ENCODE measurements around the gene MRPS27. TPM values are rescaled to one million over a fixed set of nuclear protein-coding genes. Genes with fewer than 3 reads are reported as not detected.
A peak's percentile ranks its signal among the peaks of the same experiment; 100 is the strongest.

The MRPS27 gene
- total RNA-seq, 1 donor from 2014 or later = 54.7 TPM

DNA sequence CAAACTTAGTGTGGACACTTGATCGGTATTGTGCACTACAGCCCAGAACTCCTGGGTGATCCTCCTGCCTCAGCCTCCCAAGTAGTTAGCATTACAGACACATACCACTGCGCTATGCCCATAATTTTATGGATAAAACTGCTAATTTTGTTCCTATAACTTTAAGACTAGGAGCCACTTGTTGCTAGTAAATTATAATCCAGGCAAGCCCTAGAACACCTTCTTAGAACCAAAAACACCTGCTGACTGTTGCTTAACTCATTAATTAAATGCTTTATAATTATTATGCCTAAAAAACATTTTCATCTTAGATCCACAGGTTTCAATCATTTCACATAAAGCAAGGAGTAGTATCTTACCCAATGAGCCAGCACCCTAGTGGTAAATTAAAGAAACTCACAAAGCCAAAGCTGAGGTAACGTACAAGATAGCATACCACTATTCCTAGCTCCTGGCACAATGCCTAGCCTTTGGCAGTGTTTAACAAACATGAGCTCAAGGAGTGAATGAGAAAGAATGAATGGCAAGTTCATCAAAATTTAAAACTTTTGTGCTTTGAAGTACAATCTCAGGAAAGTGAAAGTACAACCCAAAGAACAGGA lies 5.4 kb downstream of the MRPS27 start:
- Mint-ChIP-seq H3K9me3 (ENCODE audit: low read depth) (no peaks in the 10 kb centered on the region), H3K27ac (no peak overlapping the region), H3K36me3 (ENCODE audit: insufficient read depth) (peaks cover 8% of the 10 kb centered on the region), H3K4me1 (ENCODE audit: low read depth) (no peaks in the 10 kb centered on the region), H3K4me3 (ENCODE audit: low read depth) (no peak overlapping the region), H3K27me3 (no peaks in the 10 kb centered on the region)
- TF ChIP-seq, protein P1, sequence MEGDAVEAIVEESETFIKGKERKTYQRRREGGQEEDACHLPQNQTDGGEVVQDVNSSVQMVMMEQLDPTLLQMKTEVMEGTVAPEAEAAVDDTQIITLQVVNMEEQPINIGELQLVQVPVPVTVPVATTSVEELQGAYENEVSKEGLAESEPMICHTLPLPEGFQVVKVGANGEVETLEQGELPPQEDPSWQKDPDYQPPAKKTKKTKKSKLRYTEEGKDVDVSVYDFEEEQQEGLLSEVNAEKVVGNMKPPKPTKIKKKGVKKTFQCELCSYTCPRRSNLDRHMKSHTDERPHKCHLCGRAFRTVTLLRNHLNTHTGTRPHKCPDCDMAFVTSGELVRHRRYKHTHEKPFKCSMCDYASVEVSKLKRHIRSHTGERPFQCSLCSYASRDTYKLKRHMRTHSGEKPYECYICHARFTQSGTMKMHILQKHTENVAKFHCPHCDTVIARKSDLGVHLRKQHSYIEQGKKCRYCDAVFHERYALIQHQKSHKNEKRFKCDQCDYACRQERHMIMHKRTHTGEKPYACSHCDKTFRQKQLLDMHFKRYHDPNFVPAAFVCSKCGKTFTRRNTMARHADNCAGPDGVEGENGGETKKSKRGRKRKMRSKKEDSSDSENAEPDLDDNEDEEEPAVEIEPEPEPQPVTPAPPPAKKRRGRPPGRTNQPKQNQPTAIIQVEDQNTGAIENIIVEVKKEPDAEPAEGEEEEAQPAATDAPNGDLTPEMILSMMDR (IDR thresholded peaks at IDR 0.05; ENCODE audit: unreplicated experiment) = no peak
- no peak for DNase-seq (ENCODE audit: low spot score, unreplicated experiment)

DNA sequence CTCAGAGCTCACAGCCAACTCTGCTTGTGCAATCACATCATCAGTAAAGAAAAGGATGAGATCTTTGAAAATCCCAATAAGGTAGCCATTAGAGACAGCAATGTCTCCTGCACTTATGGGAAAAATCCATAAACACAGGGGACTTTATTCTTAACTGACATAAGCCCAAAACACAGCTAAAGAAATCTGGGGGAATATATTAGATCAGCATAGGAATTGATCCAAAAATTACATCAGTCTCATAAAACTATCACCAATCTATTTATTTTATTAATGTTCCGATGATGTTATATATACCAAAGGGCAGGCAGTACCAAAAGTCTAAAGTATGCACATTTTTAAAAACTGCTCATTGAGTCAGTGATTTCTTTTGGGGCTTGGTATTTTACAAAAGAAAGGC lies 6.9 kb downstream of the MRPS27 start:
- no peak overlapping the region for H3K4me3 Mint-ChIP-seq (ENCODE audit: low read depth)
- TF ChIP-seq, protein P1 (IDR thresholded peaks at IDR 0.05; ENCODE audit: unreplicated experiment) = no peak
- H3K27me3 Mint-ChIP-seq = no peaks in the 10 kb centered on the region
- no peaks in the 10 kb centered on the region for H3K9me3 Mint-ChIP-seq (ENCODE audit: low read depth)
- no peak overlapping the region for H3K27ac Mint-ChIP-seq
- H3K4me1 Mint-ChIP-seq (ENCODE audit: low read depth) = peaks cover 2% of the 10 kb centered on the region
- H3K36me3 Mint-ChIP-seq (ENCODE audit: insufficient read depth) = peaks cover 8% of the 10 kb centered on the region
- DNase-seq (ENCODE audit: low spot score, unreplicated experiment) = no peak

DNA sequence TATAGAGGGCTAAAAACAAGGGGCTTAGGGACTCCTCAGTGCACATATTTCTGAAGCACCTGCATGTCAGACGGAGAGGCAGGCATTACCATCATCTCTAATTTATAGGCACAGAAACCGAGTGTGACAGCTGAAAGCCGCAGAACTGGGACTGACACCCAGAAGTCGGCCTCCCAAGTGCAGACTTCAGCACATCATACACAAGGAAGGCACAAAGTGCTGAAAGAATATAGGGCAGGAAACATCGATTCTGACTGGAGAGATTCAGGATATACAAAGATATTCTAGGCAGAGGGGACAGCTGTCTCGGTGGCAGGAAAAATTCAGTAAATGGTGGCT lies 11.2 kb downstream of the MRPS27 start:
- peaks cover 15% of the 10 kb centered on the region for H3K4me1 Mint-ChIP-seq (ENCODE audit: low read depth)
- H3K27ac Mint-ChIP-seq = peak overlapping the region; percentile 98
- DNase-seq (ENCODE audit: low spot score, unreplicated experiment) = no peak
- TF ChIP-seq, protein P1 (IDR thresholded peaks at IDR 0.05; ENCODE audit: unreplicated experiment) = no peak
- H3K36me3 Mint-ChIP-seq (ENCODE audit: insufficient read depth) = peaks cover 6% of the 10 kb centered on the region
- H3K9me3 Mint-ChIP-seq (ENCODE audit: low read depth) = no peaks in the 10 kb centered on the region
- peak overlapping the region; percentile 87 for H3K4me3 Mint-ChIP-seq (ENCODE audit: low read depth)
- H3K27me3 Mint-ChIP-seq = no peaks in the 10 kb centered on the region

DNA sequence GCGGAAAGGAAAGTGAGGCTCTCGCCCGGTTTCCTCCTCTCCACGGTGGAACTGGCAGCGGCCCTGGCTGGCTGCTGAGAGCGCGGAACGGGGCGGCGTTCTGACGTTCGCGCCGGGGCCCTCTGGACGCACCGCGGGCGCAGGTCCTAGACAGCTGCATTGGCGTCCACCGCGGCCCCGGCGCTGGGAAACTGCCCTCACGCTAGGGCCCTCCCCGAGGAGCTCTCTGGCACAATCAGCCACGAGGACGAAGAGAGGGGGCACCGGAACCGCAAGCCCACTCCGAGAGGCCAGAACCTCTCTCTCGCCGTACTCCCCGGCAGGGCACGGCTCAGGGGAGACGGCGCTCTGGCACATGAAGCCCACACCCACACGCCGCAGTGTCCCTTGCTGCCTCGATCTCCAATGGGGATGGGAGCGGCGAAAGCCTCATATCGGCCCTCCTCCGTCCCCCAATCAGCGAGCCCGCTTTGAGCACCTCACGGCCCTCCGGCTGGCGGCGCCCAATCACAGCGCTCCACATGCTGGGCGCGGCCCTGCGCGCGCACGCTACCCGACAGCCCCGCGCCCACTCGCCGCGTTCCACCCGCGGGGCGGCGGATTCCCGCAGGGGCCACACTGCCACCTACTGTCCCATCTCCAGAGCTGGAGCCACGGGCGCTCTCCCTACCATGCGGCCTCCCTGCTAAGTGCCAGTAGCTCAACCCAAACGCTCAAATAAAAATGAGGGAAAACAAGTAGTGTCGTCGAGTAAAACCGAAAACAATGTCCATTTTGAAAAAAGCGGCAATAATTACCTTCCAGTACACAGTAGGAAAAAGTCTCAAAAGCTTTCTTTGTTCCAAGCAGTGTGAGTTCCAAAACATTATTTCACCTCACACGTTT lies 11.8 kb downstream of the MRPS27 start:
- Mint-ChIP-seq H3K27ac (peak overlapping the region; percentile 98), H3K4me3 (ENCODE audit: low read depth) (peak overlapping the region; percentile 87), H3K9me3 (ENCODE audit: low read depth) (no peaks in the 10 kb centered on the region), H3K4me1 (ENCODE audit: low read depth) (peaks cover 15% of the 10 kb centered on the region), H3K27me3 (no peaks in the 10 kb centered on the region), H3K36me3 (ENCODE audit: insufficient read depth) (peaks cover 6% of the 10 kb centered on the region)
- peak; percentile 92 for DNase-seq (ENCODE audit: low spot score, unreplicated experiment)
- TF ChIP-seq, protein P1 (IDR thresholded peaks at IDR 0.05; ENCODE audit: unreplicated experiment) = peak; percentile 80

DNA sequence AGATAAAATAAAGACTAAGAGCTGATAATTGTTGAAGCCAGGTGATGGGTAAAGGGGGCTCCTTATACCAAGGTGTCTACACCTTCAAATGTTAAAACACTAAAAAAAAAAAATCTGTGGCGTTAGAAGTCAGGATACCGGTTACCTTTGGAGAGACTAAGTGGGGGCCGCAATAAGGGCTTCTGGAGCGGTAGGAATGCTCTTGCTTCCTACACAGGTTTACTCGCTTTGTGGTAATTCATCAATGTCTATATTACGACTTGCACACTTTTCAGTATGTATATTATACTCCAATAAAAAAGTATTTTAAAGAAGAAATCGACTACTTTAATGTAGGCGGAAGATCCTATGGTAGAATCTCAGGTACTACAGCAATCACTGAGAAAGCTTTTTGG lies 12.5 kb downstream of the MRPS27 start:
- no peaks in the 10 kb centered on the region for H3K27me3 Mint-ChIP-seq
- H3K4me1 Mint-ChIP-seq (ENCODE audit: low read depth) = peaks cover 15% of the 10 kb centered on the region
- peak overlapping the region; percentile 87 for H3K4me3 Mint-ChIP-seq (ENCODE audit: low read depth)

More for the DNA sequence above, 12.5 kb downstream of the MRPS27 start:
- Mint-ChIP-seq H3K9me3 (ENCODE audit: low read depth) (no peaks in the 10 kb centered on the region), H3K36me3 (ENCODE audit: insufficient read depth) (peaks cover 6% of the 10 kb centered on the region), H3K27ac (peak overlapping the region; percentile 98)
- TF ChIP-seq, protein P1 (IDR thresholded peaks at IDR 0.05; ENCODE audit: unreplicated experiment) = no peak
- DNase-seq (ENCODE audit: low spot score, unreplicated experiment) = no peak

All from progenitor cell of endocrine pancreas (in vitro differentiated cells).